ENCODE data around the gene ZBTB4. TPM values are rescaled to one million over a fixed set of nuclear protein-coding genes. Genes with fewer than 3 reads are reported as not detected.

ZBTB4 gene
- total and polyA plus RNA-seq, 9 of the 15 experiments (the other 6 are each of a cell fraction or from before 2014, with no cell fraction given): 0.92 to 6.9 (median 3.3) TPM

DNA sequence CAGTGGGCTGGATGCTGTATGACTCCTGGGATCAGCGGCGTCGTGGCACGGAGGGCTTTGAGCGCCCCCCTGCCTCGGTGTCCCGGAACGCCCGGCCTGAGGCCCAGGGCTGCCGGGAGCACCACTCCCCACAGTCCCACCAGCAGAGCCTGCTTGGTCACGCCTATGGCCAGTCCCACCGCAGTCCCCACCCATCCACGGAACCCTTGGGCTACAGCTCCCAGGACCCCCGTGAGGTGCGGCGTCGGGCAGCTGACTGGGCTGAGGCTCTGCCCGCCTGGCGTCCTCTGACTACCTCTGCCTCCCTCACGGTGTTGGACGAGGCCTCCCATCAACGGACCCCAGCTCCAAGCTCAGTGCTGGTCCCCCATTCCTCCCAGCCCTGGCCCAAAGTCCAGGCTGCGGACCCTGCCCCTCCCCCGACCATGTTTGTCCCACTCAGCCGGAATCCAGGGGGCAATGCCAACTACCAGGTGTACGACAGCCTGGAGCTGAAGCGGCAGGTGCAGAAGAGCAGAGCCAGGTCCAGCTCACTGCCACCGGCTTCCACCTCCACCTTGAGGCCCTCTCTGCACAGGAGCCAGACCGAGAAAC lies 52.4 kb downstream of the ZBTB4 start:
- Histone ChIP-seq H3K9me1 (ENCODE audit: control insufficient read depth, insufficient read depth, low read length) (no peaks in the 10 kb centered on the region), H4K20me1 (replicated peaks; ENCODE audit: control insufficient read depth, insufficient read depth, low read length) (no peaks in the 10 kb centered on the region), H3K9me3 (replicated peaks; ENCODE audit: control insufficient read depth, insufficient read depth, low read depth, low read length) (no peaks in the 10 kb centered on the region), H3K27ac (ENCODE audit: extremely low read depth, low read depth, low read length) (no peak overlapping the region), H3K4me3 (no peak overlapping the region), H3K9ac (ENCODE audit: insufficient read depth in 1 of 2, low read depth in 2 of 2, low read length in 2 of 2) (no peak overlapping the region; a peak in 1 of 4 replicates), H3K27me3 (ENCODE audit: control insufficient read depth in 2 of 2, insufficient read depth in 2 of 2, low read length in 2 of 2) (no peaks in the 10 kb centered on the region), H2AFZ (ENCODE audit: low read depth, low read length) (no peak overlapping the region), H3K36me3 (ENCODE audit: control insufficient read depth, insufficient read depth, low read length) (no peaks in the 10 kb centered on the region), H3K4me1 (replicated peaks in 1 of 2; ENCODE audit: control insufficient read depth in 2 of 2, insufficient read depth in 2 of 2, low read length in 2 of 2) (peaks cover 0 to 14% of the 10 kb centered on the region in 2 experiments; a peak in 2 of 5 replicates), H3K79me2 (ENCODE audit: control insufficient read depth, insufficient read depth, low read length) (no peaks in the 10 kb centered on the region), H3K4me2 (ENCODE audit: insufficient read depth, low read length) (no peak overlapping the region)
- in situ Hi-C loops (cut with MboI) (no loop called here), intact Hi-C loops (cut with micrococcal nuclease) (no loop called here)
- ATAC-seq (no peak), FAIRE-seq (no peak), DNase-seq (ENCODE audit: extremely low read depth in 1 of 4, low spot score in 3 of 4) (no peak)
- CTCF ChIA-PET (ENCODE audit: low intra/inter-chr PET ratio): no interaction called here
- 64% methylated on average over 23 of the region's 29 CpGs for WGBS (ENCODE audit: insufficient coverage, low coverage, missing lambda C conversion rate)
- no TSS peak for BruUV-seq (replicated peaks)
- POLR2A ChIA-PET: no interaction called here
- TF ChIP-seq RBM25 (IDR thresholded peaks at IDR 0.05; ENCODE audit: low read depth, low read length, severe bottlenecking): no peak
- no peak for TF ChIP-seq TEAD1 (CRISPR knock-in tag; IDR thresholded peaks at IDR 0.05)
- TF ChIP-seq NFATC3 (IDR thresholded peaks at IDR 0.05): no peak
- TF ChIP-seq HNRNPLL (IDR thresholded peaks at IDR 0.05; ENCODE audit: low read depth, low read length, poor library complexity, severe bottlenecking): no peak
- no peak for TF ChIP-seq HDAC1 (IDR thresholded peaks at IDR 0.05)
- TF ChIP-seq, protein P1, sequence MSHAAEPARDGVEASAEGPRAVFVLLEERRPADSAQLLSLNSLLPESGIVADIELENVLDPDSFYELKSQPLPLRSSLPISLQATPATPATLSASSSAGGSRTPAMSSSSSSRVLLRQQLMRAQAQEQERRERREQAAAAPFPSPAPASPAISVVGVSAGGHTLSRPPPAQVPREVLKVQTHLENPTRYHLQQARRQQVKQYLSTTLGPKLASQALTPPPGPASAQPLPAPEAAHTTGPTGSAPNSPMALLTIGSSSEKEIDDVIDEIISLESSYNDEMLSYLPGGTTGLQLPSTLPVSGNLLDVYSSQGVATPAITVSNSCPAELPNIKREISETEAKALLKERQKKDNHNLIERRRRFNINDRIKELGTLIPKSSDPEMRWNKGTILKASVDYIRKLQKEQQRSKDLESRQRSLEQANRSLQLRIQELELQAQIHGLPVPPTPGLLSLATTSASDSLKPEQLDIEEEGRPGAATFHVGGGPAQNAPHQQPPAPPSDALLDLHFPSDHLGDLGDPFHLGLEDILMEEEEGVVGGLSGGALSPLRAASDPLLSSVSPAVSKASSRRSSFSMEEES (CRISPR knock-in tag; IDR thresholded peaks at IDR 0.05): no peak
- TF ChIP-seq, protein P2, sequence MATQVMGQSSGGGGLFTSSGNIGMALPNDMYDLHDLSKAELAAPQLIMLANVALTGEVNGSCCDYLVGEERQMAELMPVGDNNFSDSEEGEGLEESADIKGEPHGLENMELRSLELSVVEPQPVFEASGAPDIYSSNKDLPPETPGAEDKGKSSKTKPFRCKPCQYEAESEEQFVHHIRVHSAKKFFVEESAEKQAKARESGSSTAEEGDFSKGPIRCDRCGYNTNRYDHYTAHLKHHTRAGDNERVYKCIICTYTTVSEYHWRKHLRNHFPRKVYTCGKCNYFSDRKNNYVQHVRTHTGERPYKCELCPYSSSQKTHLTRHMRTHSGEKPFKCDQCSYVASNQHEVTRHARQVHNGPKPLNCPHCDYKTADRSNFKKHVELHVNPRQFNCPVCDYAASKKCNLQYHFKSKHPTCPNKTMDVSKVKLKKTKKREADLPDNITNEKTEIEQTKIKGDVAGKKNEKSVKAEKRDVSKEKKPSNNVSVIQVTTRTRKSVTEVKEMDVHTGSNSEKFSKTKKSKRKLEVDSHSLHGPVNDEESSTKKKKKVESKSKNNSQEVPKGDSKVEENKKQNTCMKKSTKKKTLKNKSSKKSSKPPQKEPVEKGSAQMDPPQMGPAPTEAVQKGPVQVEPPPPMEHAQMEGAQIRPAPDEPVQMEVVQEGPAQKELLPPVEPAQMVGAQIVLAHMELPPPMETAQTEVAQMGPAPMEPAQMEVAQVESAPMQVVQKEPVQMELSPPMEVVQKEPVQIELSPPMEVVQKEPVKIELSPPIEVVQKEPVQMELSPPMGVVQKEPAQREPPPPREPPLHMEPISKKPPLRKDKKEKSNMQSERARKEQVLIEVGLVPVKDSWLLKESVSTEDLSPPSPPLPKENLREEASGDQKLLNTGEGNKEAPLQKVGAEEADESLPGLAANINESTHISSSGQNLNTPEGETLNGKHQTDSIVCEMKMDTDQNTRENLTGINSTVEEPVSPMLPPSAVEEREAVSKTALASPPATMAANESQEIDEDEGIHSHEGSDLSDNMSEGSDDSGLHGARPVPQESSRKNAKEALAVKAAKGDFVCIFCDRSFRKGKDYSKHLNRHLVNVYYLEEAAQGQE (IDR thresholded peaks at IDR 0.05; ENCODE audit: borderline replicate concordance): no peak
- TF ChIP-seq, protein P2 (CRISPR knock-in tag; IDR thresholded peaks at IDR 0.05; ENCODE audit: low read depth): no peak
